ENCODE data around the gene TPCN2.

TPCN2 gene

DNA sequence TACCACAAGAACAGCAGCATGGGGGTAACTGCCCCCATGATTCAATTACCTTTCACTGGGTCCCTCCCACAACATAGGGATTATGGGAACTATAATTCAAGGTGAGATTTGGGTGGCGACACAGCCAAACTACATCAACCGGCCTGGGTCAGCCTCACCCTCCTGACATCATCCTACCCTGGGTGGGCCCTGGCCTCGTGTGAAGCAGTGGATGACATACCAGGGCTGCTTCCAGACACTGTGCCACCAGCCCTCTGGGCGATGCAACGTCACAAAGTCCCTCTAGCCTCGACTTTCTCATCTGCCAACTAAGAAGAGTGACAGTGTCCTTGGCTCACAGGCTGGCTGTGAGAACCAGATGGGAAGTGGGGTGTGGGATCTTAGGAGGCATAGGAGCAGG lies 8.7 kb upstream of the TPCN2 start:
- no peak for DNase-seq

GRCh38 chr11:69040581-69041260 lies 8.0 kb upstream of the TPCN2 start:
- no peak for DNase-seq

DNA sequence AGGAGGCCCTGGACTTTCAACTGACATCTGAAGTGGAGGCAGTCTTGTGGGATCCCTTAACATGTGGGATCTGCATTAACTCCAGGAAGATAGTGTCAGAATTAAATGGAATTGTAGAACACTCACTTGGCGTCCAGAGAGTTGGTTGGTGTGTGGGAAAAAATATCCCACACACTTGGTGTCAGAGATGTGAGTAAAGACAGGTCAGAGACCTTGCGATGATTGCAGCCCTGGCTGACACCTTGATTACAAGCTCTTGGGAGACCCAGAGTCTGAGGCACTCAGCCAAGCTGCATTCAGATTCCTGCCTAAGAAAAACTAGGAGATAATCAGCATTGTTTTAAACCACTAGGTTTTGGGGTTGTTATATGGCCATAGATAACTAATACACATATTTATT lies 7.2 kb upstream of the TPCN2 start:
- DNase-seq: no peak

- DNase-seq: peak; percentile 50
These were observed 4.4 kb upstream of the TPCN2 start for GRCh38 chr11:69044111-69045013.

GRCh38 chr11:69048031-69048693 lies 570 bp upstream of the TPCN2 start:
- no peak for DNase-seq

- DNase-seq: no peak
These were observed 747 bp downstream of the TPCN2 start for GRCh38 chr11:69049490-69049867.

GRCh38 chr11:69050592-69051380 lies 2.1 kb downstream of the TPCN2 start:
- DNase-seq: no peak

GRCh38 chr11:69051381-69052342 lies 2.9 kb downstream of the TPCN2 start:
- DNase-seq: no peak

GRCh38 chr11:69052343-69053168 lies 3.8 kb downstream of the TPCN2 start:
- DNase-seq: no peak

GRCh38 chr11:69053169-69053477 lies 4.4 kb downstream of the TPCN2 start:
- DNase-seq: no peak

GRCh38 chr11:69053546-69054396 lies 5.0 kb downstream of the TPCN2 start:
- no peak for DNase-seq

GRCh38 chr11:69054397-69055211 lies 5.9 kb downstream of the TPCN2 start:
- DNase-seq: no peak

GRCh38 chr11:69055212-69055586 lies 6.5 kb downstream of the TPCN2 start:
- no peak for DNase-seq

DNA sequence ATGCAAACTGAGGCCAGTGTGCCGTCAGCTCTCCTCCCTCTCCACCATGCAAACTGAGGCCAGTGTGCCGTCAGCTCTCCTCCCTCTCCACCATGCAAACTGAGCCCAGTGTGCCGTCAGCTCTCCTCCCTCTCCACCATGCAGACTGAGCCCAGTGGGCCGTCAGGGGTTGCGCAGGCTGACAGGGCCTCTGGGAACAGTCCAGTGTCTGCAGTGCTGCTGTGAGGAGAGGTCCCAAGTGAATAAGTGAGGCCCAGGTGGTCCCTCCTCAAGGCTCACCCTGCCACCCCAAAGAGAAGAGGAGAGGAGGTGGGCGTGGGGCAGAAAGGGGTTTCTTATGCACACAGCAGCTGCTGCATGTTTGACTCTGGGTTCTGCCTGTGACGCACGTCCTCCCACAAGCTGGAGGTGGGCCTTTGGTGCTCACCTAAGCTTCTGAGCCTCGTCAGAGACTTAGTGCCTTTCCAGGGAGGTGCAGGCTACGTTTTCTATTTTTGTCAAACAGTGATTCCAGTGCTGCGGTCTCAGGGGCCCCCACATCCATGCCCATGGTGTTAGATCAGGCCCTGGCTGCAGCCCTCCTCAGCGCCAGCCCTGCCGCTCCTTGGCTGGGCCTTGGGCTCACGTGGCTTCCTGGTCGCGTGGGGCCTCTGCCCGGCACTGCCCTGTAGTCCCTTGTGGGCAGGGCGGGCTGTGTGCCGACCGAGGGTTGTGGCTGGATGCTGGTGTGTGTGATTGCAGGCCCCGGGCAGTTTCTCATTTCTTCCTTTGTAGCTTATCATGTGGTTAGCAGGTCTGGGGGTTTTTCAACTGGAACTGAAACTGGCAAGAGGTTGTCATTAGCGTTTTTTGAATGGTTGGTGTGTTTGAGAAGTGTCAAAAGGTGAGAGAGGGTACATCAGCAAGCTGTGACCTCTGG lies 7.1 kb downstream of the TPCN2 start:
- no peak for DNase-seq

GRCh38 chr11:69057236-69057635 lies 8.5 kb downstream of the TPCN2 start:
- no peak for DNase-seq

- no peak for DNase-seq
These were observed 9.1 kb downstream of the TPCN2 start for GRCh38 chr11:69057801-69058200.

DNA sequence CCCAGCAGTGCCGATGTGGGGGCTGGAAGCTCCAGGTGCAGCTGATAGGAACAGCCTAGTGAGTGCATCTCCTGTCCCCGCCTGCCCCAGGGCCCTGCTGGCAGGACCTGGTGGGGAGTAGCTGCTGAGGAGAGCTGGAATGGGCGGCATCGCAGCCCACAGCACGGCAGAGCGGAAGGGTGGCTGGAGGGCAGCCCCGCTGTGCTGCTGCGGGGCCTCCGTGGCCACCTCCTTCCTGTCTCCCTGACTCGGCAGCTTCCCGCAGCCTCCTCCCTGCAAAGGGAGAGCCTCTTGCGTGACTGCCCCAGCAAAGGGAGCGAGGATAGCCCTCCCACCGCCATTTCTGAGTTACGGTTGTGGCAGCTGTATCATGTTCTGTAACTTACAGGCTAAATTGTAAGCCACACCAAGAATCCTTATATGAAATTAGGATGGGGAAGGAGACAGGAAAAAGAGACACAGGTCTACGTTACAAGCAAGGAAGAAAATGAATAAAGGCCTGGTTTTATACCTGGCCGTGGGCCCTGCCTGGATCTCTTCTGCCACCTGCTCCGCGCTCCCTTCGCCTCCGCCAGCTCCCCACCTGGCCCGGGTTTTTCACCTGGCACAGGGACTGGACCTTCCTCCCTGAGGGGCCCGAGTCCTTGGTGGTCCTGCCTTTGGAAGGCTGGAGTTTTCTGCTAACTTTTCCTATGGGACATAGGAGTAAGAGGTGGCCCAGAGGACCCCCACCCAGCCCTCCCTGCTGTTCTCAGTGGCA lies 10.0 kb downstream of the TPCN2 start:
- no peak for DNase-seq
